Mesenchymal stem cell (in vitro differentiated cells and primary cell): Measurements from ENCODE around the gene VGLL1.

Experiments
- DNase-seq: peaks from one replicate; pipeline ENCODE4 v3.0.0-alpha.2; 2013
- H2AFZ ChIP-seq: one replicate; pipeline ENCODE4 v1.6.1; 2013; ENCODE audit warnings: low read depth, mild to moderate bottlenecking, control low read depth, inconsistent platforms, low read length, moderate library complexity
- H2AK5ac ChIP-seq: 2 replicates; pipeline ENCODE4 v1.6.1; 2013; ENCODE audit warnings: low read length, moderate library complexity, mild to moderate bottlenecking, inconsistent platforms; ENCODE audit not compliant: severe bottlenecking
- H2BK120ac ChIP-seq: one replicate; pipeline ENCODE4 v1.6.1; 2013; ENCODE audit warnings: low read depth, mild to moderate bottlenecking, inconsistent platforms, low read length, moderate library complexity
- H2BK12ac ChIP-seq, 2 experiments: one replicate each; pipeline ENCODE4 v1.6.1; 2013; ENCODE audit warnings: inconsistent platforms in 2 of 2, low read length in 2 of 2, mild to moderate bottlenecking in 2 of 2, moderate library complexity in 2 of 2, control low read depth in 1 of 2
- H2BK15ac ChIP-seq: one replicate; pipeline ENCODE4 v1.6.1; 2013; ENCODE audit warnings: mild to moderate bottlenecking, low read depth, inconsistent platforms; ENCODE audit not compliant: poor library complexity, severe bottlenecking
- H2BK5ac ChIP-seq: 2 replicates; pipeline ENCODE4 v1.6.1; 2013; ENCODE audit warnings: low read depth, mild to moderate bottlenecking, low read length, control low read depth, inconsistent platforms; ENCODE audit not compliant: poor library complexity, severe bottlenecking
- H3K14ac ChIP-seq, 2 experiments: one replicate each; pipeline ENCODE4 v1.6.1; 2013; ENCODE audit warnings: inconsistent platforms in 2 of 2, low read length in 2 of 2, control low read depth in 1 of 2, mild to moderate bottlenecking in 1 of 2, moderate library complexity in 1 of 2
- H3K18ac ChIP-seq, 2 experiments: one replicate each; pipeline ENCODE4 v1.6.1; 2013; ENCODE audit warnings: inconsistent platforms in 2 of 2, low read length in 2 of 2, control low read depth in 1 of 2, low read depth in 1 of 2, mild to moderate bottlenecking in 1 of 2
- H3K23ac ChIP-seq, 2 experiments: one replicate each; pipeline ENCODE4 v1.6.1; 2013; ENCODE audit warnings: inconsistent platforms in 2 of 2, low read length in 2 of 2, mild to moderate bottlenecking in 2 of 2, moderate library complexity in 2 of 2, control low read depth in 1 of 2
- H3K27ac ChIP-seq: 2 replicates; pipeline ENCODE4 v1.5.1; 2013; ENCODE audit warnings: mild to moderate bottlenecking, moderate library complexity, low read length, control low read depth, inconsistent platforms; ENCODE audit not compliant: poor library complexity, severe bottlenecking
- H3K27me3 ChIP-seq, 2 experiments: 2 replicates each; pipeline versions ENCODE4 v1.6.1 to v1.7.0; 2013; ENCODE audit warnings: low read length in 2 of 2, mild to moderate bottlenecking in 2 of 2, moderate library complexity in 2 of 2, control low read depth in 1 of 2, inconsistent platforms in 1 of 2; ENCODE audit not compliant: control insufficient read depth in 1 of 2, insufficient read depth in 1 of 2
- H3K36me3 ChIP-seq, 2 experiments: 2 replicates each; pipeline versions ENCODE4 v1.6.1 to v1.7.0; 2013; ENCODE audit warnings: low read length in 2 of 2, control low read depth in 1 of 2, inconsistent platforms in 1 of 2, low read depth in 1 of 2, mild to moderate bottlenecking in 1 of 2; ENCODE audit not compliant: insufficient read depth in 2 of 2, control insufficient read depth in 1 of 2
- H3K4ac ChIP-seq, 2 experiments: one replicate each; pipeline ENCODE4 v1.6.1; 2013; ENCODE audit warnings: inconsistent platforms in 2 of 2, low read length in 2 of 2, mild to moderate bottlenecking in 2 of 2, moderate library complexity in 2 of 2, control low read depth in 1 of 2, low read depth in 1 of 2
- H3K4me1 ChIP-seq: 2 replicates; pipeline ENCODE4 v1.6.1; 2013; ENCODE audit warnings: low read depth, low read length, control low read depth; ENCODE audit not compliant: control insufficient read depth, insufficient read depth
- H3K4me2 ChIP-seq: 2 replicates; pipeline ENCODE4 v1.6.1; 2013; ENCODE audit warnings: low read length, mild to moderate bottlenecking, inconsistent platforms; ENCODE audit not compliant: poor library complexity, severe bottlenecking
- H3K4me3 ChIP-seq, 2 experiments: 2 replicates each; pipeline versions ENCODE4 v1.5.1 to v1.7.0; 2013; ENCODE audit warnings: low read length in 2 of 2, mild to moderate bottlenecking in 2 of 2, control low read depth in 1 of 2, low read depth in 1 of 2; ENCODE audit not compliant: insufficient read depth in 1 of 2
- H3K79me1 ChIP-seq: replicated peaks from 2 replicates; pipeline ENCODE4 v1.6.1; 2013; ENCODE audit warnings: mild to moderate bottlenecking, control low read depth, low read length, inconsistent platforms; ENCODE audit not compliant: poor library complexity, severe bottlenecking
- H3K9ac ChIP-seq: 2 replicates; pipeline ENCODE4 v1.7.0; 2013; ENCODE audit warnings: mild to moderate bottlenecking, low read length, moderate library complexity
- H3K9me3 ChIP-seq: 2 replicates; pipeline ENCODE4 v1.7.0; 2013; ENCODE audit warnings: mild to moderate bottlenecking, low read length; ENCODE audit not compliant: control insufficient read depth
- H4K8ac ChIP-seq: one replicate; pipeline ENCODE4 v1.6.1; 2013; ENCODE audit warnings: inconsistent platforms, mild to moderate bottlenecking, low read length, moderate library complexity
- H4K91ac ChIP-seq: one replicate; pipeline ENCODE4 v1.6.1; 2013; ENCODE audit warnings: mild to moderate bottlenecking, low read length, inconsistent platforms
- WGBS: methylation state at CpG from one replicate; pipeline ENCODE4 v1.1.7; 2013; ENCODE audit warnings: mixed read lengths; 5-methylcytosine and 5-hydroxymethylcytosine counted together

Gene VGLL1

DNA sequence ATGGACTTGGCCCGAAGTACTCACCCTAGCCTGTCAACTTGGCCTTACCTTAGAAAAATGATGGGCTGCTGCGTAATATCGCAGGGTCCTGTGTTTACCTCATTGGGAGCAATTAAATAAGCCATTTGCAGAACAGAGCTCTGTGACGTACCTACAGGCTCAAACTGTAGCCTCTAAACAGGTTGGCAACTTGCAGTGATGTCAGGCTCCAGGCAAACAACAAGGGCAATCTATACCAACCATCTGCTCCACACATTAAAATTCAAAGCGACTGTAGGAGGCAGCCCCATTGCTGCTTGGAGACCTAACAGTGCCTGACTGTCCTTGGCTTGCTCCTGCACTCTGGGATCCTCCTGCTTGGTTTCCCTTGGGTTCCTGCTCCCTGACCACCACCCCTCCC lies 17.2 kb downstream of the VGLL1 start:
- no peak overlapping the region for H3K4ac ChIP-seq
- peaks cover 0 to 10% of the 10 kb centered on the region in 2 experiments for H3K27me3 ChIP-seq
- DNase-seq, result no peak
- no peak overlapping the region for H2BK15ac ChIP-seq
- H3K27ac ChIP-seq, result no peak overlapping the region
- H3K23ac ChIP-seq, result no peak overlapping the region
- no peaks in the 10 kb centered on the region for H3K9me3 ChIP-seq
- H2BK12ac ChIP-seq, result no peak overlapping the region
- no peaks in the 10 kb centered on the region for H3K4me1 ChIP-seq
- H2BK5ac ChIP-seq, result no peak overlapping the region
- no peak overlapping the region for H2AK5ac ChIP-seq
- no peak overlapping the region for H2AFZ ChIP-seq
- H4K91ac ChIP-seq, result no peak overlapping the region
- H4K8ac ChIP-seq, result no peak overlapping the region
- H3K9ac ChIP-seq, result no peak overlapping the region
- H3K79me1 ChIP-seq, result no peaks in the 10 kb centered on the region
- WGBS, result 79% methylated on average over 5 of the region's 5 CpGs
- no peak overlapping the region for H3K18ac ChIP-seq
- no peak overlapping the region for H2BK120ac ChIP-seq
- H3K14ac ChIP-seq, result no peak overlapping the region
- H3K36me3 ChIP-seq, result no peaks in the 10 kb centered on the region
- H3K4me3 ChIP-seq, result no peak overlapping the region
- H3K4me2 ChIP-seq, result no peak overlapping the region

DNA sequence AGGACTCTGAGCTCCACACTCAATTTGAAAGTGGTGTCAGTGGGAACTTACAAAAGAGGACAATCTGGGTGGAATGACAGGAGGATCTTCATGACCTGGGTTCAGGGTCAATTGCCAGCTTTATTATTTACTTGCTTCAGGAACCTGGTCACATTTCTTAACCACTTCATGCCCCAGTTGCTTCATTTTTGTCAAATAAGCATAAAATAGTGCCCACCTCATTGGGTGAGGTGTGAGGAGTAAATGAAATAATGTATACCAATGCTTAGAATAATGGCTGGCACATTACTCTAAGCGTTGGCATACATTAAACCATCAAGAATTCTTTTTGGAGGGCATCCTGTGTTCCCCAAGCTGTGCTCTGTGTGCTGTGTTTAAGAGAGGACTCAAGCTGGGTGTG lies 19.4 kb downstream of the VGLL1 start:
- H3K27me3 ChIP-seq, result peaks cover 0 to 14% of the 10 kb centered on the region in 2 experiments
- H3K9me3 ChIP-seq, result no peaks in the 10 kb centered on the region
- no peaks in the 10 kb centered on the region for H3K79me1 ChIP-seq
- no peak overlapping the region for H4K91ac ChIP-seq
- WGBS, result 67% methylated on average over 1 of the region's 1 CpG
- H3K27ac ChIP-seq, result no peak overlapping the region
- H3K18ac ChIP-seq, result no peak overlapping the region
- H3K9ac ChIP-seq, result no peak overlapping the region
- H3K14ac ChIP-seq, result no peak overlapping the region
- H2BK5ac ChIP-seq, result no peak overlapping the region
- H3K36me3 ChIP-seq, result no peaks in the 10 kb centered on the region
- H2BK15ac ChIP-seq, result no peak overlapping the region
- H3K4ac ChIP-seq, result no peak overlapping the region
- no peak overlapping the region for H3K23ac ChIP-seq
- no peak overlapping the region for H2BK120ac ChIP-seq
- no peak overlapping the region for H4K8ac ChIP-seq
- H3K4me2 ChIP-seq, result no peak overlapping the region
- no peak overlapping the region for H2BK12ac ChIP-seq
- no peak for DNase-seq
- no peak overlapping the region for H2AFZ ChIP-seq
- no peak overlapping the region for H2AK5ac ChIP-seq
- H3K4me3 ChIP-seq, result no peak overlapping the region
- H3K4me1 ChIP-seq, result no peaks in the 10 kb centered on the region

DNA sequence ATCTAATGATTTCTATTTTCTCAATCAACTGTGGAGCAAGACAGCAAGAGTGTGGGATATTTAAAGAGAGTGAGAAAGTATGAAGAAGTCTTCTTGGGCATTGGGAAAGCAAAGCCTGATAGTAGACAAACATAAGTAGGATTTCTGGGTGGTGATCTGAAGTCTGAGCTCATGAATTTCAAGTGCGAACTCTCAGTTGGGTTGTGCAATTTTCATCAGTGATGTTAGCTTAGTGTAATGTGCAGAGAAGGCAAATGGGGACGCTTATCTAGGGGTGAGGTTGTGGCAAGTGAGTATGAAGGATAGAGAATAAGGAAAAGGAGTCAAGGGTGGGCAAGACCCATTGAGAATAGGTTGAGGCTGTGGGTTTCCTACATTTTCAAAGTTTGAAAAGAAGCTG lies 23.7 kb downstream of the VGLL1 start:
- Histone ChIP-seq H3K4me3 (no peak overlapping the region), H2AFZ (no peak overlapping the region), H3K36me3 (no peaks in the 10 kb centered on the region), H3K14ac (no peak overlapping the region), H3K18ac (no peak overlapping the region), H3K4ac (no peak overlapping the region), H3K79me1 (no peaks in the 10 kb centered on the region), H3K9me3 (no peaks in the 10 kb centered on the region), H3K4me2 (no peak overlapping the region), H3K9ac (no peak overlapping the region), H3K23ac (no peak overlapping the region), H2BK5ac (no peak overlapping the region), H2AK5ac (no peak overlapping the region), H4K91ac (no peak overlapping the region), H4K8ac (no peak overlapping the region), H2BK12ac (no peak overlapping the region), H3K4me1 (no peaks in the 10 kb centered on the region), H3K27me3 (peaks cover 0 to 15% of the 10 kb centered on the region in 2 experiments), H2BK120ac (no peak overlapping the region), H3K27ac (no peak overlapping the region), H2BK15ac (no peak overlapping the region)
- WGBS, result 61% methylated on average over 2 of the region's 2 CpGs
- DNase-seq, result no peak

DNA sequence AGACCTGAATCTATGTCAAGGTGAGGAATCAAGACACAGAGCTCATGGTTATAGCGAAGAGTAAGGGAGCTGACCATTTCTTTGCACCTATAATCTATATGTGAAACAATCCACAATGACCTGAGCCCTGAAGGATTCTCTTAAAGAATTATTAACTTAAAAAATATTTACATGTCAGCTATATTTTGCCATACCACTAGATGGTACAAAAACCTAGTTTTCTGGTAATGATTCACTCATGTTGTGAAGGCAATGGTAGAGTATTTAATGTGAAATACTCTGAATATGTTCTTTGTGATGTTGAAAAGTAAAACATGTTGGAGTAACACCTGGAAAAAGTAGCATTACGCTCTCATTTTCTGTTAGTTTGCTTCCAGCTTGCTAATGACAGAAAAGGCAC lies 40.0 kb downstream of the VGLL1 start:
- Histone ChIP-seq H3K4ac (no peak overlapping the region), H2AK5ac (no peak overlapping the region), H3K79me1 (no peaks in the 10 kb centered on the region), H3K27ac (no peak overlapping the region), H4K91ac (no peak overlapping the region), H3K27me3 (peaks cover 0 to 15% of the 10 kb centered on the region in 2 experiments), H3K36me3 (no peaks in the 10 kb centered on the region), H3K18ac (no peak overlapping the region), H3K14ac (no peak overlapping the region), H3K23ac (no peak overlapping the region), H2BK15ac (no peak overlapping the region), H4K8ac (no peak overlapping the region), H2BK120ac (no peak overlapping the region), H3K9ac (no peak overlapping the region), H2BK5ac (no peak overlapping the region), H2AFZ (no peak overlapping the region), H3K9me3 (peaks cover 5% of the 10 kb centered on the region), H2BK12ac (no peak overlapping the region), H3K4me1 (no peaks in the 10 kb centered on the region), H3K4me3 (no peak overlapping the region), H3K4me2 (no peak overlapping the region)
- no CpG with 5 or more reads among the region's 2 CpGs for WGBS
- DNase-seq, result no peak
